Activated naive CD4-positive, alpha-beta T cell treated with anti-CD3 and anti-CD28 coated beads, Interleukin-2, amount 50 U/mL, for 72 hours (primary cell): Measurements from ENCODE around the gene NLGN4X. TPM values are rescaled to one million over a fixed set of nuclear protein-coding genes. Genes with fewer than 3 reads are reported as not detected.

ENCODE experiments used
- ATAC-seq, 2 donors: fragments of 150-1000 bp; cut with Tn5 transposase; 2 replicates each; pipeline ENCODE4 v1.10.0; 2021; ENCODE audit warnings: mild to moderate bottlenecking in 2 of 2, moderate library complexity in 2 of 2
- DNase-seq, 2 donors: peaks; one replicate each; pipeline ENCODE4 v3.0.0; 2021 to 2022; ENCODE audit warnings: low spot score in 2 of 2
- H3K27ac Mint-ChIP-seq, 2 donors: one replicate each; pipeline ENCODE4 v1.8.0; 2022; ENCODE audit warnings: mild to moderate bottlenecking in 2 of 2, mixed read lengths in 2 of 2
- H3K36me3 Mint-ChIP-seq, 2 donors: one replicate each; pipeline ENCODE4 v1.8.0; 2022; ENCODE audit warnings: mixed read lengths in 2 of 2
- H3K9me3 Mint-ChIP-seq, 2 donors: one replicate each; pipeline ENCODE4 v1.8.0; 2022; ENCODE audit warnings: mixed read lengths in 2 of 2
- total RNA-seq, 2 donors: library from RNA; stranded (reverse); gene quantifications; one replicate each; pipeline ENCODE4 v1.2.3, GENCODE V29; 2022

The NLGN4X gene
- 1 to 10 TPM in 1 of 2 donors, not detected in 1; 1.1 TPM for total RNA-seq

- Mint-ChIP-seq H3K36me3 (no peaks in the 10 kb centered on the region), H3K9me3 (peaks cover 0 to 5% of the 10 kb centered on the region in 2 donors), H3K27ac (no peak within 1 kb of the TSS)
- ATAC-seq (no peak), DNase-seq (no peak)
These were observed at the start of gene NLGN4X for GRCh38 chrX:6228720-6229119. Gene NLGN4X, minus strand, starts transcription at chrX:6228867. Its CDS starts 77,401 bp downstream, at chrX:6151466.

- H3K9me3 Mint-ChIP-seq, result no peaks in the 10 kb centered on the region
- no peak overlapping the region for H3K27ac Mint-ChIP-seq
- ATAC-seq (no peak), DNase-seq (no peak)
- H3K36me3 Mint-ChIP-seq, result no peaks in the 10 kb centered on the region
These were observed 37.4 kb upstream of the NLGN4X start for GRCh38 chrX:6266041-6266440.

DNA sequence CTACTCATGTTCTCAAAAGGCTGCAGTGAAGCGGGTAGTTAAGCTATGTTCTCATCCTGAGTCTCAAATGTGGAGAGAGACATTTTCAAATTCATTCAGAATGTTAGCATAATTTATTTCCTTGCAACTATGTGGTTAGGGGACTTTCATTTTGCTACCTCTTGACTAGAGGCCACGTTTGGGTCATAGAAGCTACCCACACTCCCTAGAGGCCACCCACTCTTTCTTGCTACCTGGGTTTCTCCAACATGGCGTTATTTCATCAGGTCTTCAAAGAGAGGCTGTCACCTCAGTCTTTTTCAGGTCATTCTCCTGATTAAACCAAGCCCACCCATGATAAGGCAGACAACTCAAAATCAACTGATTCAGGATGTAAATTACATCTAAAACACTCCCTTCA lies 34.3 kb upstream of the NLGN4X start:
- no peak overlapping the region for H3K27ac Mint-ChIP-seq
- no peaks in the 10 kb centered on the region for H3K36me3 Mint-ChIP-seq
- no peaks in the 10 kb centered on the region for H3K9me3 Mint-ChIP-seq
- no peak for DNase-seq
- ATAC-seq, result no peak

DNA sequence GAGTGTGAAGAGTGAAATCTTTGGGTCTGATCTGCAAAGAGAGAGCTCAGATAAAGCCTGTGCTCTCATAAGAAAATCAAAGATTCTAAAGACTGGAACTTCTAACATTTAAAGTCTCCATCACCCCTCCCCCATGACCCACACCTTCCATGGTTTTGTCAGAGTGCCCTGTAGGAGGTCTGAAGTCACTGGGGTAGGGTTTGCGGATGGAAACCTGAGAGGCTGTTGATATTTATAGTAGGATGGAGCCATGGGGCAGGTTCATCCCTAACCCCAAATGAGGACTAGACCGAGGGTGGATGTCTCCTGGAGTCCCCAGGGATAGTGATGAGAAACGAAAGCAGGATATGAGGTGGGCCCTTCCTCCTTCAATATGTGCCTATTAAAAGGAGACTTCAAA lies 28.4 kb upstream of the NLGN4X start:
- no peak for ATAC-seq
- H3K36me3 Mint-ChIP-seq, result no peaks in the 10 kb centered on the region
- DNase-seq, result no peak
- no peaks in the 10 kb centered on the region for H3K9me3 Mint-ChIP-seq
- H3K27ac Mint-ChIP-seq, result no peak overlapping the region

- no peaks in the 10 kb centered on the region for H3K9me3 Mint-ChIP-seq
These were observed 16.0 kb upstream of the NLGN4X start for GRCh38 chrX:6244666-6245065.

DNA sequence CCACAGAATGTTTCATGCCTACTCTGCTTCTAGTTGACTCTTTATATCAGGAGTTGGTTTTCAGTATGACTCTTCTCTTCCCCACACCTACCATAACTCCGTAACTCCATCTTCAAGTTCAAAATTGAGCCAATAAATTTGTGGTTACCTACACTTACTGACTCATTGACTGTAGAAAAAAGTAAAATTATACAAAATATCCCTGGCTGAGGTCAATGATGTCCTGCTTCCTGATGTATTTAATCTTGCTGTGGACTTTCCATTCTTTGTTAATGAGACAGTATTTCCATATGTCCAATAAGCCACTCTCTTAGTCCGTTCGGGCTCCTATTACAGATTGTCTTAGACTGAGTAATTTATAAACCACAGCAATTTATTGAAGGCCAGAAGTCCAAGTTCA lies 9.9 kb upstream of the NLGN4X start:
- Mint-ChIP-seq H3K36me3 (no peaks in the 10 kb centered on the region), H3K27ac (no peak overlapping the region), H3K9me3 (no peaks in the 10 kb centered on the region)
- ATAC-seq, result no peak
- no peak for DNase-seq

More at GRCh38 chrX:6244666-6245065, 16.0 kb upstream of the NLGN4X start:
- ATAC-seq, result no peak
- H3K27ac Mint-ChIP-seq, result no peak overlapping the region
- no peak for DNase-seq
- H3K36me3 Mint-ChIP-seq, result no peaks in the 10 kb centered on the region

DNA sequence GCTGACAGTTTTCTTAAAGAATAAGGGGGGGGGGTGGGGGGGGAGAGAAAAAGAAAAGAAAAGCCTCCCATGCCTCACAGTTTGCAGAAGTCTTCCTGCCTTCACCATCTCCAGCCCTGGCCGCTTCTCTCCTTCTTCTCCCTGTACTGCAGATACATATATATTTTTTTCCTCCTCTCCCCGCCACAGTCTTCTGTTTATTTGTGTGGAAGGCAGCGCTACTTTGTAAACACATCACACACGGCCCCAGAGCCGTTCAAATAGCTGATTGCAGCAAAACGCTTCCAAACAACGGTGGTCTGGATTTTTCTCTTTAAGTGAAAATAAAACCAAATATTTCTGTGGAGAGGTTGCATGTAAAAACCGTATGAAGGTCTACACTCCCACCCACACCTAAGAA lies 732 bp downstream of the NLGN4X start:
- Mint-ChIP-seq H3K36me3 (no peaks in the 10 kb centered on the region), H3K9me3 (peaks cover 0 to 2% of the 10 kb centered on the region in 2 donors)

DNA sequence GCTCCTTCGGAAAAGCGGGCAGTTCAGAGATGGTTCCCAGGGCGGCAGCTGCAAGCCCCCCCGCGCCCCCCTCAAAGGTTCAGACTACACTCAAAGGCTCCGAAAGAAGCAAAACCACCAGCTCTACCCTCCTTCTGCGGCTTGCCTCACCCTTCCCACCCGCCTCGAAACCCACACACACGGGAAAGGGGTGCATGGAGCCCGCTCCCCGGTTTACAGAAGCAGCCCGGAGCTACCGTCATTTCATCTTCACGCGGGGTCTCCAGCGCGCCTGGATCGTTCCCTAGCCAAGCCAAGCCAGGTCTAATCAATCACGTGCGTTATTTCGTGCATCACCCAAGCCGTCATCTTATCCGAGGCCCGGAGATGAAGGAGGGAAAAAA lies 1.2 kb downstream of the NLGN4X start:
- Mint-ChIP-seq H3K9me3 (no peaks in the 10 kb centered on the region), H3K27ac (no peak overlapping the region), H3K36me3 (no peaks in the 10 kb centered on the region)
- DNase-seq (no peak), ATAC-seq (no peak)

More for the DNA sequence above, 732 bp downstream of the NLGN4X start:
- no peak overlapping the region for H3K27ac Mint-ChIP-seq
- DNase-seq (no peak), ATAC-seq (no peak)

- ATAC-seq, result no peak
- Mint-ChIP-seq H3K27ac (no peak overlapping the region), H3K9me3 (no peaks in the 10 kb centered on the region), H3K36me3 (no peaks in the 10 kb centered on the region)
- DNase-seq, result no peak
These were observed 1.8 kb downstream of the NLGN4X start for GRCh38 chrX:6226596-6227452.

DNA sequence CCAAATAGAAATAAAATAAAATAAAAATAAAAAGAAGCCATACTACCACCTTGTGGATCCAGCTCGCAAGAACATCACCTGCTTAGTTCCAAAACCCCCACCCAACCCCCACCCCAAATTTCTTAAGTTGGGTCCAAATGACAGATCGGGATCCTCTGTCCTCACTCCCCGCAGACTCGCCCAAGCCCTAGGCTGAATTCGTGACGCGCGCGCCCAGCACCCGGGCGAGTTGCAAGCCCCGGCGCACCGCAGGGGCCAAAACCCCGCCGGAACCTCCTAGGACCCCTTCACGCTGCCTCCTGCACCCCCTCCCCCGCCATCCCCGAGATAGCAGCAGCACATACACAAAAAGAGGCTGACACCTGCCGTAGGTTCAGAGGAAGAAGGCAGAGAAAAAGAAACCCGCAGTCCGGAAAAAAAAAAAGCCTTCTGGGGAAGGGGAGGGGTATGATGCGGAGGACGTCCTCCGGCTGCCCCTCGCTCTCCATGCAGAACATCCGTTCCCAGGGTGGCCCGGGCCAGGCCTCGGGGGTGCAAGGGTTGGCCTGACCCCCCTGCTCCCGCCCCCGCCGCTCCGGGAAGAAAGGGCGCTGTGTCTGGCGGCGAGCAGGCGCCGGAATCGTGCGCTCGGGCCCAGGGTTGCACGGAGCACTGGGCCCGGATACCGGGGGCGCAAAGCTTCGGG lies 2.6 kb downstream of the NLGN4X start:
- ATAC-seq (no peak), DNase-seq (no peak)
- H3K27ac Mint-ChIP-seq, result no peak overlapping the region

DNA sequence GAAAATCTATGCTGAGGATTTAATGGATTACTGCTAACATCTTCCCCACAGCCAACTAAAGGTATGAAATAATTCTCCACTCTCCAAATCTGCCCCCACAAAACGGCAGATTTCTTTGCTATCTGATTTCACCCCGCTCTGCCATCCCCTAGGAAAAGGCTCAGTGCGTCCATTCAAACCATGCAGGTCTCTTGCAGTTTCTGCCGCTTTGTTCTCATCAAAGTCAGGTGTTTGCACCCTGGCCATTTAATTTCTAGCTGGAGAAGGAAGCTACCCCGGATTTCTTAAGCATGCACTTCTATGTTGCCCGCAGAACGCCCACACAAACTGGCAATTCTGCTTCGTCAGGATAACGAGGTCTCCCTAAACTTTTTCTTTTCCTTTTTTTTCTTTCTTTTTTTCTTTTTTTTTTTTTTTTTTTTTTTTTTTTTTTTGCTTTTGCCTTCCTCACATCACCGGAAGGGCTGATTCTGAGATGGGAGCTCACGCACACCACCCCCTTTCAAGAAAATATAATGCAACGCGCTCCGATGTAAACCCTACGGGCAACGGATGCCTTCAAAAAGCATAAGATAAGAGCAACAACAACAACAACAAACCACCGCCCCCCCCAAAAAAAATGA lies 3.3 kb downstream of the NLGN4X start:
- DNase-seq, result no peak
- no peak overlapping the region for H3K27ac Mint-ChIP-seq
- no peaks in the 10 kb centered on the region for H3K36me3 Mint-ChIP-seq
- no peak for ATAC-seq
- no peaks in the 10 kb centered on the region for H3K9me3 Mint-ChIP-seq

More for the DNA sequence above, 2.6 kb downstream of the NLGN4X start:
- Mint-ChIP-seq H3K9me3 (no peaks in the 10 kb centered on the region), H3K36me3 (no peaks in the 10 kb centered on the region)

- DNase-seq (no peak), ATAC-seq (no peak)
- Mint-ChIP-seq H3K27ac (no peak overlapping the region), H3K9me3 (no peaks in the 10 kb centered on the region), H3K36me3 (no peaks in the 10 kb centered on the region)
These were observed 5.2 kb downstream of the NLGN4X start for GRCh38 chrX:6223516-6223915.

GRCh38 chrX:6210230-6210629 lies 18.4 kb downstream of the NLGN4X start:
- Mint-ChIP-seq H3K36me3 (no peaks in the 10 kb centered on the region), H3K9me3 (no peaks in the 10 kb centered on the region), H3K27ac (no peak overlapping the region)
- ATAC-seq (no peak), DNase-seq (no peak)

DNA sequence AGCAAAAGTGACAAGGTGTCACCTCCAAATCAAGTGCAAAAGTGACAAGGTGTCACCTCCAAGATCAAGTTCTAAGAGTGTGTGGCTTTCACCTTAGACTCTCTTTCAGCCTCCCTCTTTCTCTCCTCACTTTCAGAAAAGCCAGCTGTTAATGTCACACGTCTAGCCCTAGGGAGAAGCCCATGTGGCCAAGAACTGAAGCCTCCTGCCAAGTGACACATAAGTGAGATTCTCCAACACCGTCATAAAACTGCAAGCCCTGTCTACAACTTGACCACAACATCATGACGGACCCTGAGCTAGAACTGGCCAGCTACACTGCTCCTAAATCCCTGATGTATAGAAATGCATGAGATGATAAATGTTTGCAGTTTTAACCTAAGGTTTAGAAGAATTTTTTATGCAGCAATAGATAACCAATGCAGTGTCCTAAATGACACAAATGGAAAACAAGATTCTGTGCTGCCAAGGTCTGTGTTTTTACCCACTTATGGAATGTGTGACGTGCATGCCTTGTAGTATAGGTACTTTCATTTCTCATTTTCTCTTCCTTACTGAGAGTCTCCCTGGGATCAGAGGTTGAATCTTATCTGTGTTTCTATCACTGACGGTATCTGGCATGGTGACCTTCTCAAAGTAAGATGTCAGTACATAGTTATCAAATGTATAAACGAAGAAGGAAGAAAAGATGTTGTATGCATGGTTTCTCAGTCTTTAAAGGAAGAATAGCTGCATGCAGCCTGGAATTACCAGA lies 25.0 kb downstream of the NLGN4X start:
- no peak overlapping the region for H3K27ac Mint-ChIP-seq
- peak in 1 of 2 donors; percentile 45 for ATAC-seq
- DNase-seq, result no peak
- no peaks in the 10 kb centered on the region for H3K36me3 Mint-ChIP-seq
- no peaks in the 10 kb centered on the region for H3K9me3 Mint-ChIP-seq

GRCh38 chrX:6199486-6199885 lies 29.2 kb downstream of the NLGN4X start:
- Mint-ChIP-seq H3K27ac (no peak overlapping the region), H3K36me3 (no peaks in the 10 kb centered on the region)
- no peak for ATAC-seq

DNA sequence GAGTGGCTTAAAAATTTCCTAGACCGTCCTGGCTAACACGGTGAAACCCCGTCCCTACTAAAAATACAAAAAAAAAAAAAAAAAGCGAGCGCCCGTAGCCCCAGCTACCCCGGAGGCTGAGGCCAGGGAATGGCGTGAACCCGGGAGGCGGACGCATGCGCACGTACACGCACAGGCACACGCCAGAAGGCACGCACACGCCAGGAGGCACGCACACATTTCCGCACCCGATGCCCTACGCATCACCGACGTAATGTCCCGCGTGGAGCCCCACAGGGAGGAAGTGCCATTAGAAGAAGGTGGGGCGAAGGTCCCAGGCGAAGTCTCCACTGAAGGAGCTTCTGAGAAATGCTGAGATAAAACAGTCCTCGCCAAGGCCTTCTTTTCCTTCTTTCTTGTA lies 41.4 kb downstream of the NLGN4X start:
- ATAC-seq, result no peak
- no peaks in the 10 kb centered on the region for H3K9me3 Mint-ChIP-seq

More at GRCh38 chrX:6199486-6199885, 29.2 kb downstream of the NLGN4X start:
- DNase-seq, result no peak
- no peaks in the 10 kb centered on the region for H3K9me3 Mint-ChIP-seq

More for the DNA sequence above, 41.4 kb downstream of the NLGN4X start:
- Mint-ChIP-seq H3K27ac (no peak overlapping the region), H3K36me3 (no peaks in the 10 kb centered on the region)
- DNase-seq, result no peak
